Glomerular endothelial cell (primary cell): ENCODE measurements around the gene SIRT2. TPM values are rescaled to one million over a fixed set of nuclear protein-coding genes. Genes with fewer than 3 reads are reported as not detected.

Experiments
- DNase-seq: peaks from one replicate; pipeline ENCODE4 v3.0.0-alpha.2; 2011; ENCODE audit warnings: low read depth, low spot score; ENCODE audit errors: extremely low read depth
- total RNA-seq: library from RNA; depleted of rRNA; stranded (reverse); fragments of >200 nt; gene quantifications from 2 replicates; pipeline ENCODE4 v1.2.3, GENCODE V29; 2015

SIRT2 gene
- total RNA-seq, 1 donor from 2014 or later, result 101 TPM

- no peak for DNase-seq
Measured at GRCh38 chr19:38848299-38849146, 50.9 kb downstream of the SIRT2 start.

- no peak for DNase-seq
Measured at GRCh38 chr19:38846097-38846496, 53.3 kb downstream of the SIRT2 start.

GRCh38 chr19:38845374-38846024 is 53.9 kb downstream of the SIRT2 start:
- no peak for DNase-seq

GRCh38 chr19:38844093-38844686 is 55.2 kb downstream of the SIRT2 start:
- DNase-seq, result no peak

- DNase-seq, result no peak
Measured at GRCh38 chr19:38843175-38843758, 56.2 kb downstream of the SIRT2 start.

- no peak for DNase-seq
Measured at GRCh38 chr19:38842439-38843174, 56.8 kb downstream of the SIRT2 start.

- no peak for DNase-seq
Measured at GRCh38 chr19:38841787-38842438, 57.5 kb downstream of the SIRT2 start.

GRCh38 chr19:38841180-38841766 is 58.1 kb downstream of the SIRT2 start:
- DNase-seq, result no peak

- no peak for DNase-seq
Measured at GRCh38 chr19:38840583-38840968, 58.8 kb downstream of the SIRT2 start.

- DNase-seq, result no peak
Measured at GRCh38 chr19:38839816-38840582, 59.4 kb downstream of the SIRT2 start.

GRCh38 chr19:38838986-38839761 is 60.2 kb downstream of the SIRT2 start:
- no peak for DNase-seq

- no peak for DNase-seq
Measured at GRCh38 chr19:38838208-38838985, 61.0 kb downstream of the SIRT2 start.

- DNase-seq, result no peak
Measured at GRCh38 chr19:38837656-38838121, 61.7 kb downstream of the SIRT2 start.

- no peak for DNase-seq
Measured at GRCh38 chr19:38836983-38837626, 62.3 kb downstream of the SIRT2 start.

- no peak for DNase-seq
Measured at GRCh38 chr19:38836159-38836982, 63.0 kb downstream of the SIRT2 start.

GRCh38 chr19:38834590-38834989 is 64.8 kb downstream of the SIRT2 start:
- DNase-seq, result no peak
